Vagina (tissue), 2 donors: ENCODE results near the gene GSTM3.

Source experiments
- CTCF ChIP-seq, 3 experiments: fragments of 450-650 bp in 2 of 3; fragments of 200-600 bp in 1 of 3; sonication (generic) in 1 of 3; IDR thresholded peaks; one replicate each; pipeline ENCODE4 v1.5.1; 2017 to 2019; ENCODE audit warnings: antibody characterized with exemption in 3 of 3, mild to moderate bottlenecking in 2 of 3, moderate library complexity in 2 of 3
- POLR2A ChIP-seq, 2 donors: fragments of 450-650 bp; IDR thresholded peaks; one replicate each; pipeline ENCODE4 v1.6.1; 2017; ENCODE audit warnings: antibody characterized with exemption in 2 of 2, mild to moderate bottlenecking in 2 of 2, moderate library complexity in 2 of 2
- POLR2AphosphoS5 ChIP-seq, 2 donors: sonication (generic); formaldehyde crosslinking; IDR thresholded peaks; one replicate each; pipeline ENCODE4 v1.9.0; 2017; ENCODE audit warnings: antibody characterized with exemption in 2 of 2, mild to moderate bottlenecking in 2 of 2, low read depth in 1 of 2; ENCODE audit not compliant: insufficient read depth in 1 of 2

GRCh38 chr1:109777980-109778625 lies 37.3 kb upstream of the GSTM3 start:
- no peak for TF ChIP-seq POLR2A (IDR thresholded peaks at IDR 0.05)
- TF ChIP-seq CTCF (IDR thresholded peaks at IDR 0.05) = no peak
- TF ChIP-seq POLR2AphosphoS5 (IDR thresholded peaks at IDR 0.05; ENCODE audit: insufficient read depth in 1 of 2, low read depth in 1 of 2) = no peak
